Spinal cord (tissue), 10 donors: ENCODE results near the gene SYTL4. TPM values are rescaled to one million over a fixed set of nuclear protein-coding genes. Genes with fewer than 3 reads are reported as not detected.

Source experiments
- DNase-seq, 6 donors: peaks; one replicate each; pipeline versions ENCODE4 v3.0.0 to v3.0.0-alpha.2; 2013 to 2015; ENCODE audit warnings: low spot score in 6 of 6, low read depth in 4 of 6
- H3K27ac ChIP-seq: one replicate; pipeline ENCODE4 v1.5.1; 2013; ENCODE audit warnings: low read depth, low read length, control low read depth
- H3K27me3 ChIP-seq: one replicate; pipeline ENCODE4 v1.6.1; 2013; ENCODE audit warnings: low read length; ENCODE audit not compliant: control insufficient read depth, insufficient read depth
- H3K36me3 ChIP-seq: one replicate; pipeline ENCODE4 v1.6.1; 2013; ENCODE audit warnings: low read length; ENCODE audit not compliant: control insufficient read depth, insufficient read depth
- H3K4me1 ChIP-seq: one replicate; pipeline ENCODE4 v1.6.1; 2013; ENCODE audit warnings: low read length; ENCODE audit not compliant: control insufficient read depth, insufficient read depth
- H3K4me3 ChIP-seq: one replicate; pipeline ENCODE4 v1.5.1; 2013; ENCODE audit warnings: low read depth, low read length, control low read depth
- H3K9me3 ChIP-seq: one replicate; pipeline ENCODE4 v1.6.1; 2013; ENCODE audit warnings: low read length; ENCODE audit not compliant: control insufficient read depth, insufficient read depth
- WGBS: methylation state at CpG from one replicate; pipeline ENCODE4 v1.1.5; 2013; ENCODE audit warnings: missing lambda C conversion rate; ENCODE audit not compliant: insufficient coverage; 5-methylcytosine and 5-hydroxymethylcytosine counted together
- polyA plus RNA-seq, 2 donors: library from polyadenylated mRNA; unstranded; fragments of 120-200 nt; gene quantifications; one replicate each; pipeline ENCODE4 v1.2.1, GENCODE V29; 2013; ENCODE audit not compliant: insufficient read length in 2 of 2
- total RNA-seq, 2 donors: library from RNA; depleted of rRNA in 1 of 2; stranded (reverse); fragments of 120-200 nt in 1 of 2; fragments of >200 nt in 1 of 2; gene quantifications; one replicate each; pipeline versions ENCODE4 v1.2.3 to v1.2.4, GENCODE V29; 2013 to 2014
- donor health status: healthy.

The SYTL4 gene
- total and polyA plus RNA-seq, 4 donors, result 6.7 to 33.7 (median 9.1) TPM

GRCh38 chrX:100677611-100678181 is 54.2 kb downstream of the SYTL4 start:
- DNase-seq, result peak in 1 of 6 donors; percentile 30
- WGBS, result 43% methylated on average over 3 of the region's 5 CpGs
- peaks cover 4% of the 10 kb centered on the region for H3K27me3 ChIP-seq
- no peak overlapping the region for H3K27ac ChIP-seq
- no peaks in the 10 kb centered on the region for H3K9me3 ChIP-seq
- no peaks in the 10 kb centered on the region for H3K4me1 ChIP-seq
- no peak overlapping the region for H3K4me3 ChIP-seq
- no peaks in the 10 kb centered on the region for H3K36me3 ChIP-seq

DNA sequence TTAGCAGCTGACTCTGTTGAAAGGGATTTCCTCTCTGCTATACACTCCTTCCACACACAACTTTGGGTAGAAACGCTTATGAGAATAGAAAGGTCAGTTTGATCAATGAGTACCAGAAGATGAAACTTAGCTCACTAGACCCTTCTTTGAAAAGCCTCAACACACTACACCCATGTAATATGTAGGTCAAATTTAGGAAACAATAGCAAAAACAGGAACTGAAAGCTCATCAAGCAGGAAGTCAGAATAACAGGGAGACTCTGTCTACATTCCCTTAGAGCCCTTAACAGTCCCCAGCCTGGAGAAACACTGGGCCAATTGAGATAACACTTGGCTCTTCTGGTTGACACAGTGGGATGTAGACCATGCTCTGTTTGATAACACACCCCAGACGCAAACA is 57.2 kb downstream of the SYTL4 start:
- DNase-seq, result no peak
- WGBS, result no CpG with 5 or more reads among the region's 2 CpGs
- H3K27ac ChIP-seq, result no peak overlapping the region
- peaks cover 6% of the 10 kb centered on the region for H3K27me3 ChIP-seq
- no peaks in the 10 kb centered on the region for H3K9me3 ChIP-seq
- H3K36me3 ChIP-seq, result no peaks in the 10 kb centered on the region
- no peak overlapping the region for H3K4me3 ChIP-seq
- no peaks in the 10 kb centered on the region for H3K4me1 ChIP-seq

GRCh38 chrX:100673397-100673953 is 58.4 kb downstream of the SYTL4 start:
- H3K4me3 ChIP-seq, result no peak overlapping the region
- 50% methylated on average over 1 of the region's 3 CpGs for WGBS
- peaks cover 6% of the 10 kb centered on the region for H3K27me3 ChIP-seq

GRCh38 chrX:100672966-100673365 is 59.0 kb downstream of the SYTL4 start:
- DNase-seq, result no peak
- no peaks in the 10 kb centered on the region for H3K9me3 ChIP-seq
- H3K27ac ChIP-seq, result no peak overlapping the region
- WGBS, result 51% methylated on average over 2 of the region's 3 CpGs
- H3K27me3 ChIP-seq, result peaks cover 6% of the 10 kb centered on the region
- H3K4me1 ChIP-seq, result no peaks in the 10 kb centered on the region
- H3K4me3 ChIP-seq, result no peak overlapping the region
- no peaks in the 10 kb centered on the region for H3K36me3 ChIP-seq

More at GRCh38 chrX:100673397-100673953, 58.4 kb downstream of the SYTL4 start:
- Histone ChIP-seq H3K9me3 (no peaks in the 10 kb centered on the region), H3K36me3 (no peaks in the 10 kb centered on the region), H3K27ac (no peak overlapping the region), H3K4me1 (no peaks in the 10 kb centered on the region)
- DNase-seq, result no peak

- no peak overlapping the region for H3K27ac ChIP-seq
- WGBS, result 9% methylated on average over 1 of the region's 2 CpGs
- DNase-seq, result no peak
Observed at GRCh38 chrX:100663642-100664041, 68.3 kb downstream of the SYTL4 start.

GRCh38 chrX:100662796-100663195 is 69.1 kb downstream of the SYTL4 start:
- H3K9me3 ChIP-seq, result no peaks in the 10 kb centered on the region
- no peaks in the 10 kb centered on the region for H3K4me1 ChIP-seq
- 38% methylated on average over 1 of the region's 4 CpGs for WGBS
- no peak overlapping the region for H3K27ac ChIP-seq
- no peak overlapping the region for H3K4me3 ChIP-seq
- peaks cover 2% of the 10 kb centered on the region for H3K27me3 ChIP-seq
- no peaks in the 10 kb centered on the region for H3K36me3 ChIP-seq
- no peak for DNase-seq

More at GRCh38 chrX:100663642-100664041, 68.3 kb downstream of the SYTL4 start:
- Histone ChIP-seq H3K27me3 (peaks cover 2% of the 10 kb centered on the region), H3K4me3 (no peak overlapping the region), H3K4me1 (no peaks in the 10 kb centered on the region), H3K9me3 (no peaks in the 10 kb centered on the region), H3K36me3 (no peaks in the 10 kb centered on the region)

- Histone ChIP-seq H3K27ac (no peak overlapping the region), H3K4me1 (no peaks in the 10 kb centered on the region), H3K4me3 (no peak overlapping the region), H3K9me3 (no peaks in the 10 kb centered on the region), H3K36me3 (no peaks in the 10 kb centered on the region), H3K27me3 (peaks cover 2% of the 10 kb centered on the region)
- 74% methylated on average over 12 of the region's 13 CpGs for WGBS
- no peak for DNase-seq
Observed at GRCh38 chrX:100662170-100662569, 69.8 kb downstream of the SYTL4 start.

DNA sequence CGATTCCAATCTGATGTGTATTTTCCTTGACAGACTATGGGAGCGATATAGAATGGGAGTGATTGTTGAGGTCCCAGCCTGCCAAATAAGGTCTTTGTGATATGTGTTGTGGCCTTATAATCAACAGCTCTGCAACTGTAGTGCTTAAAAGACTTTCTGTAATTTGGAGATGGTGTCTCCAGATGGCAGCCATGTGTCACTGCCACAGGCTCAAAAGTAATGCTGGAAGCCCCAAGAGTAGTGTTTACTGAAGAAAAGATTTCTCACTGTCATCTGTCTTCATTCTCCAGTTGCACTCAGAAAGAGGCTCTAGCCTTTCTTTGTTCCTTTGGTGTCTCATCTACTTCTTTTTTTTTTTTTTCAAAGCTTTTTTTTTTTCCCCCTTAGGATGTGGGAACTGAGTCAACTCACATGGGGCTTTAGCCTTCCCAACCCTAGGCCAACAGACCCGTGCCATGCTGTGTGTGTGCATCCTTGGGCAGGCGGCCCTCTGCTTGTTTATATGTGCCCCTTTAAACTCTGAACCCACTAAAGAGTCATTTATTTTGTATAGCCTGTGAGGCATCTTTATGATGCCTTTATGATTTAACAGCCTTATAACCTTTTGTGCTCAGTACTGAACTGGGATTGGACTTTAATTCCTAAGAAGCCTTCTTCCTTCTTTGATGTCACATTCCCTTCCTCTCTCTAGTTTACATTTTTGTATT is 72.3 kb downstream of the SYTL4 start:
- Histone ChIP-seq H3K27me3 (peaks cover 4% of the 10 kb centered on the region), H3K4me3 (no peak overlapping the region)
- DNase-seq, result peak in 3 of 6 donors; percentile 15 to 76 (median 60)

DNA sequence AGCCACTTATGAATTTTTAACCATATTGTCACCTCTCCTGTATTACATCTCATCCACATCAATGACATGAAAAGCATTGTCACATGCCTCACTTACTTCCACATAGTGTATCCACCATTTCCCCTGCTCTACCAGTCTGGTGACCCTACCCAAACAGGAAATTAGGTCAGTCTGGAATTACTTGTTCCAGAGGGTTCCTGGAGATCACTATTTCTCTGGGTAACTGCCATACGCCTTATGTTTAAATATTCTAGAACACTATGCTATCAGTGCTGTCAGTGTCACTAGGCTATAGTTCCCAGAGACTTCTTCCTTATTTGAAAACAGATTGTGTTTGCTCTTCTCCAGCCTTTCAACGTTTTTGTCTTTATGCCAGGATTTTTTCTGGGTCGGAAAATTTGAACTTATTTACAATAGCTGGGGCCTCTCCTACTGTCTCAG is 73.0 kb downstream of the SYTL4 start:
- Histone ChIP-seq H3K36me3 (no peaks in the 10 kb centered on the region), H3K9me3 (no peaks in the 10 kb centered on the region), H3K27ac (peak overlapping the region; percentile 43), H3K4me1 (no peaks in the 10 kb centered on the region), H3K27me3 (peaks cover 4% of the 10 kb centered on the region), H3K4me3 (no peak overlapping the region)
- WGBS, result 20% methylated on average over 1 of the region's 3 CpGs
- no peak for DNase-seq

More for the DNA sequence above, 72.3 kb downstream of the SYTL4 start:
- Histone ChIP-seq H3K27ac (peak overlapping the region; percentile 43), H3K4me1 (no peaks in the 10 kb centered on the region), H3K9me3 (no peaks in the 10 kb centered on the region), H3K36me3 (no peaks in the 10 kb centered on the region)
- no CpG with 5 or more reads among the region's 4 CpGs for WGBS
